DMS114 treated with DMSO at 0.1 percent for 48 hours (cell line): ENCODE data around the gene ANKRD13C.
"Not testable (repeated sequence)": the region's sequence is repeated elsewhere in the genome, so short reads cannot be mapped to it uniquely, and the experiment has no call there.

Source experiments
- DNase-seq: peaks from one replicate; lab custom pipeline; 2025; ENCODE audit not compliant: unreplicated experiment; lab: John Stamatoyannopoulos, UW

ANKRD13C gene

GRCh38 chr1:70354332-70355110, at the start of gene ANKRD13C:
Gene ANKRD13C (minus strand): TSS chr1:70354722. CDS start chr1:70354408, 314 bp downstream.
- DNase-seq, result peak; percentile 97

GRCh38 chr1:70403759-70404158, 49.2 kb upstream of the ANKRD13C start:
- DNase-seq, result no peak

DNA sequence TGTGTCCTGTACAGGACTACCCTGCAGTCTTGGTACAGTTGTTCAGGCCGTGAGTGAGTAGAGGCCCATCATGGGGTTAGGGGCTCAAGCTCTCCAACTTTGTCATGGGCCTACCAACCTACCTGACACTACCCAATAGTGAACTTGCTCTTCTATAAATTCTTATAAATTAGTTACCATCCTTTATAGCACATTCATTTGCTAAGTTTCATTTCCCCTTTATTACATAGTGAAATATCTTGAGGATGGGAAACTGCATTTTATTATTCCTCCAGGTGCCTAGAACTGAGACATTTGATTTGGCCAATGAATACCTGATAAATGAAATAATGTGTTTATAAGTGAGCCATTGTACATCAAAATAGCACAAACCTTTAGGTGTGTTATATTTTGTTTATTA, 47.5 kb upstream of the ANKRD13C start:
- no peak for DNase-seq

- no peak for DNase-seq
Measured at GRCh38 chr1:70400335-70400734, 45.8 kb upstream of the ANKRD13C start.

DNA sequence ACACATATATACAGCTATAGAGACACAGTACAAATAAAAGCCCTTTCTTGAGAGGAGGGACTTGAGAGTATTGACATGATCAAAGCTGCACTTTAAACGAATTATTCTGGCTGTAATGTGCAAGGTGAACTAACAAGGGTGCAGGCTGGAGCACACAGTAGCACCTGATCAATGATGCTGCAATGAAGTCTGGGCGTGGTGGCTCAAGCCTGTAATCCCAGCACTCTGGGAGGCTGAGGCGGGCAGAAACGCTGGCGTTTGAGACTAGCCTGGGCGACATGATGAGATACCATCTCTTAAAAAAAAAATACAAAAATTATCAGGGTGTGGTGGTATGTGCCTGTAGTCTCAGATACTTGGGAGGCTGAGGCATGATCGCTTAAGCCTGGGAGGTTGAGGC, 42.5 kb upstream of the ANKRD13C start:
- no peak for DNase-seq

DNA sequence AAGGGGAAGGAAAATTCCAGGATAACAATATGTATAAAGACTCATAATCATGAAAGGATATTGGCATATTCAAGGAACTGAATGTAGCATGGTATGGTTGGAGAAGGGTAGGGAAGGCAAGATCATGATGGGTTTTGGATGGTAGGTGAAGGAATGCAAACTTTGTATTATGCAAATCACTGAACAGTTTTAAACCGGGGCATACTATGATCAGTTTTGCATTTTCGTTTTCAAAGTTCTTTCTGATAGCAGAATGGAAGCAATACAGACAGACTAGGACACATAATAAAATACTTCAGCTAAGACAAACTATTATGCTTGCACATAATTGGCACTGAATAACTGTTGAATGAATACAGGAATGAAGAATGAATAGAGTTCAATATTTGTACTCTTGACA, 42.1 kb upstream of the ANKRD13C start:
- DNase-seq, result no peak

DNA sequence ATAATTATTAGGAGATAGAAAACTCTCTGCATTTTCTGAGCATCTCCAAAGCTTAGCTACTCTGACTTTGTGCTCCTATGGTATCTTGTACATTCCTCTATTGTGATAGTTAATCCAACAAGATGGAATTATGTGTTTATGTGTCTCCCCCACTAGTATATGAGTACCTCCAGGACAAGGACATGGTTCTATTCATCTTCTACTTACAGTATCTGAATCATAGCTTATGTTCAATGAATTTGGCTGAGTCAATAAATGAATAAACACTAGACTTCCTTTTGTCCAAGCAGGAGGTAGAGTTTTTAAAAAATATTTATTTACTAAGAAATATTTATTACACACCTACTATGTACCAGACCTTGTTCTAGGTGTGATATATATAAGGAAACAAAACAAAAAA, 38.1 kb upstream of the ANKRD13C start:
- DNase-seq, result no peak

- no peak for DNase-seq
Measured at GRCh38 chr1:70387507-70387906, 33.0 kb upstream of the ANKRD13C start.

- no peak for DNase-seq
Measured at GRCh38 chr1:70386121-70386520, 31.6 kb upstream of the ANKRD13C start.

- no peak for DNase-seq
Measured at GRCh38 chr1:70385477-70385876, 31.0 kb upstream of the ANKRD13C start.

GRCh38 chr1:70384542-70384941, 30.0 kb upstream of the ANKRD13C start:
- DNase-seq, result no peak

DNA sequence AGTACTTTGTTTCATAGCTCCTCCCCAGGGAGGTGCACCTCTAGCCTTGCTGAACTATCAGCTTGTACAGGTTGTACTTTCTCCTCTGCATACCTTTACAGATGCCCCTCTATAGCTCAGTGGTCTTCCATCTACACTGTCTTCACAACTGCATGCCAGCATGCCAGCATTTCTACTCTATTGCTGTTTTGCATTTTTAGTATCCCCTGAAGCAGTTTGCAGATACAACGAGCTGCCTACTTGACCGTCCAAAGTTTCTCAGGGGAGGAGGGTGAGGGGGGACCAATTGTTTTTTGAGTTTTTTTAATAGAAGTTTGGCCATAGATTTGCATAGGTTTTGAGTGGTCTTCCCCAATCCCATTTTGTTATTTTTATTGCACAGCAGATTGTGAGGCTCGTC, 29.0 kb upstream of the ANKRD13C start:
- DNase-seq, result no peak

GRCh38 chr1:70382682-70383081, 28.2 kb upstream of the ANKRD13C start:
- DNase-seq, result no peak

DNA sequence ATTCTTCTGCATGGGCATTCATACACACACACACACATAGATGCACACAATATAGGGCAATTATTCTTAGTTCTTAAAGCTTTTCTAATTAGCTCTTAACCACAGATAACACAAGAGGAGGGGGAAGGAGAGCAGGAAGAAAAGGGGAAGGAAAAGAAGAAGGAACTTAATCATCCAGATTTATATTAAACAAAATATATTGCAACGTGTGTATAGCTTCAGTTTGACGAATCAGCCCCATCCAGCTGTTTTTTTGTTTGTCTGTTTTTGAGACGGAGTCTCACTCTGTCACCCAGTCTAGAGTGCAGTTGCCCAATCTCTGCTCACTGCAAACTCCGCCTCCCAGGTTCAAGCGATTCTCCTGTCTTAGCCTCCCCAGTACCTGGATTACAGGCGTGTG, 21.7 kb upstream of the ANKRD13C start:
- no peak for DNase-seq

DNA sequence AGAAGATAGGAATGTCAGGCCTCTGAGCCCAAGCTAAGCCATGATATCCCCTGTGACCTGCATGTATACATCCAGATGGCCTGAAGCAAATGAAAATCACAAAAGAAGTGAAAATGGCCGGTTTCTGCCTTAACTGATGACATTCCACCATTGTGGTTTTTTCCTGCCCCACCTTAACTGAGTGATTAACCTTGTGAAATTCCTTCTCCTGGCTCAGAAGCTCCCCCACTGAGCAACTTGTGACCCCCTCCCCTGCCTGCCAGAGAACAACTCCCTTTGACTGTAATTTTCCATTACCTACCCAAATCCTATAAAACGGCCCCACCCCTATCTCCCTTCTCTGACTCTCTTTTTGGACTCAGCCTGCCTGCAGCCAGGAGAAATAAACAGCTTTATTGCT, 19.1 kb upstream of the ANKRD13C start:
- DNase-seq, result not testable (repeated sequence)

GRCh38 chr1:70372426-70372825, 17.9 kb upstream of the ANKRD13C start:
- no peak for DNase-seq

GRCh38 chr1:70371586-70371985, 17.1 kb upstream of the ANKRD13C start:
- not testable (repeated sequence) for DNase-seq

- DNase-seq, result not testable (repeated sequence)
Measured at GRCh38 chr1:70367397-70367796, 12.9 kb upstream of the ANKRD13C start.

GRCh38 chr1:70366997-70367396, 12.5 kb upstream of the ANKRD13C start:
- DNase-seq, result not testable (repeated sequence)

DNA sequence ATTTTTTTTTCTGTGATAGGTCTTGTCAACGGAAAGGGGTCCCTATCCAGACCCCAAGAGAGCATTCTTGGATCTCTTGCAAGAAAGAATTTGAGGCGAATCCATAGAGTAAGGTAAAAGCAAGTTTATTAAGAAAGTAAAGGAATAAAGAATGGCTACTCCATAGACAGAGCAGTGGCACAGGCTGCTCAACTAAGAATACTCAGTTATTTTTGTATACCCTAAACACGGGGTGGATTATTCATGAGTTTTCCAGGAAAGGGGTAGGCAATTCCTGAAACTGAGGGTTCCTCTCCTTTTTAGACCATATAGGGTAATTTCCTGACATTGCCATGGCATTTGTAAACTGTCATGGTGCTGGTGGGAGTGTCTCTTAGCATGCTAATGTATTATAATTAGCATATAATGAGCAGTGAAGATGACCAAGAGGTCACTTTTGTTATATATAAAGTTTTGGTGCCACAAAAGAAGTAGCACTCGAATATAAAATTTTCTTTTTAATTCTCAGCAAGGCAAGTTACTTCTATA, 12.0 kb upstream of the ANKRD13C start:
- not testable (repeated sequence) for DNase-seq

- no peak for DNase-seq
Measured at GRCh38 chr1:70364439-70364838, 9.9 kb upstream of the ANKRD13C start.

DNA sequence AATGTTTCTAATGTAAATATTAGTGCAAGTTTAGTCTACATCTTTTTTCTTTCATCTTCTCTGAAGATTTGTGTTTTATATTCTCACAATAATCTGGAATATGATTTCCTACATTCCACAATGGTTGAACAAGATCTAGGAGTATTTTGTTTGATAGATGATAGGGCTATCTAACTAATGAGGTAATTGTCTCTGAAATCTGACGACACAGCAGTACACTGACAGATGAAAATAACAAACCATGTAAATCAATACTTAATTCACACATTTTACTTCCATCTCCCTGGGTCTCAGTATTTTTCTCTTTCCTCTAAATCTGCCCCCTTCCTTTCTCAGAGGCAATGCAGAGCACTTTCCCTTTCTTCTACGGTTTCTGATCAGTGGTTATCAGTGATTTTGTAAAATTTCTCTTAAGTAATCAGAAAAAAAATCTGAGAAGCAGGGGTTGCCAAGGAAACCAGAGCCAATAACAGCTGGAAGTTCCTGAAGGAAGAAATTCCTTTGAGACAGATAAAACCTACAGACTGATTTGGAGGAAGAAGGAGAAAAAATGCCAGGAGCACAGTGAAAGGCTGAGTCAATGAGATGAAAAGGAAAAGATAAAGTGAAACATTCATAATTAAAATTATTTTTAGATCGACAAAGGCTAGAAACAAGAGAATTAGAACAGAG, 7.3 kb upstream of the ANKRD13C start:
- no peak for DNase-seq
